AG10803 (cell line): ENCODE results near the gene DNAAF3.

ENCODE experiments used
- DNase-seq: peaks from one replicate; pipeline ENCODE4 v3.0.0; 2010; ENCODE audit warnings: low read depth
- H3K4me3 ChIP-seq: 2 replicates; pipeline ENCODE4 v1.5.1; 2011; ENCODE audit warnings: mild to moderate bottlenecking, low read length, control low read depth
- CTCF ChIP-seq: conservative IDR thresholded peaks from 2 replicates; pipeline ENCODE4 v1.5.1; 2011; ENCODE audit warnings: mild to moderate bottlenecking, low read length, control low read depth, inconsistent platforms

DNAAF3 gene

GRCh38 chr19:55114566-55115145 lies 51.8 kb downstream of the DNAAF3 start:
- TF ChIP-seq CTCF: no peak

GRCh38 chr19:55113570-55114039 lies 52.8 kb downstream of the DNAAF3 start:
- H3K4me3 ChIP-seq: no peak overlapping the region
- TF ChIP-seq CTCF: no peak
- peak; percentile 92 for DNase-seq

More at GRCh38 chr19:55114566-55115145, 51.8 kb downstream of the DNAAF3 start:
- no peak for DNase-seq
- H3K4me3 ChIP-seq: no peak overlapping the region

GRCh38 chr19:55112777-55113569 lies 53.4 kb downstream of the DNAAF3 start:
- no peak overlapping the region for H3K4me3 ChIP-seq
- no peak for DNase-seq
- no peak; the same call in 1 of the 2 replicates for TF ChIP-seq CTCF

GRCh38 chr19:55112246-55112776 lies 54.1 kb downstream of the DNAAF3 start:
- no peak for TF ChIP-seq CTCF
- DNase-seq: no peak
- H3K4me3 ChIP-seq: no peak overlapping the region

- no peak overlapping the region for H3K4me3 ChIP-seq
- DNase-seq: no peak
- TF ChIP-seq CTCF: no peak
Measured at GRCh38 chr19:55111238-55111831, 55.1 kb downstream of the DNAAF3 start.

- H3K4me3 ChIP-seq: no peak overlapping the region
- no peak for TF ChIP-seq CTCF
- no peak for DNase-seq
Measured at GRCh38 chr19:55109527-55110291, 56.7 kb downstream of the DNAAF3 start.
